Sigmoid colon (tissue), 3 donors: ENCODE results near the gene DAAM2.

Source experiments
- CTCF ChIP-seq, 4 experiments: fragments of 450-650 bp in 3 of 4; fragments of 200-600 bp in 1 of 4; IDR thresholded peaks; one replicate each; pipeline ENCODE4 v1.5.1; 2016 to 2019; ENCODE audit warnings: antibody characterized with exemption in 4 of 4, mild to moderate bottlenecking in 3 of 4, moderate library complexity in 2 of 4
- POLR2A ChIP-seq, 2 donors: fragments of 450-650 bp; IDR thresholded peaks; one replicate each; pipeline ENCODE4 v1.6.1; 2016; ENCODE audit warnings: antibody characterized with exemption in 2 of 2, mild to moderate bottlenecking in 2 of 2, moderate library complexity in 2 of 2

DNA sequence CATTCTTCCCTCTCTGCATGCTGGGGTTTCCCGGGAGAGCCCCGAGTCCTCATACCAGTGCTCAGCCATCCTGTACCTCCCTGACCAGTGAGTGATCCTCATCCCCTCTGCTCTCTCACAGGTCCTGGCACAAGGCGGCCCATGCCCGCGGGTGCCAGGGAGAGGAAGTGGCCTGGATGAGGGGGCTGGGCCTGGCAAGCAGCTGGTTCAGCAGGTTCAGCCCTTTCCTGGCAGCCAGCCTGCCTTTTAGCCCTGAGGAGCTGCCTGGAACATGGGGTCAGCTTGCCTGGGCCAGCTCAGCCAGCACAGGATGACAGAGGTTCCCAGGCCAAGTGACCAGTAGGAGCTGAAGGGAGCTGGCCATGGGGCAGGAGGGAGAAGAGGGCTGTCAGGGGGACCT, 131.2 kb downstream of the DAAM2 start:
- no peak for TF ChIP-seq CTCF (IDR thresholded peaks at IDR 0.05)
- TF ChIP-seq POLR2A (IDR thresholded peaks at IDR 0.05), result no peak
